Gastrocnemius medialis (tissue), 4 donors: ENCODE data around the gene NFIA. TPM values are rescaled to one million over a fixed set of nuclear protein-coding genes. Genes with fewer than 3 reads are reported as not detected.
A peak's percentile ranks its signal among the peaks of the same experiment; 100 is the strongest.

Experiments
- ATAC-seq, 2 donors: fragments of 150-250 bp; one replicate each; pipeline ENCODE4 v1.9.1; 2016
- DNase-seq, 2 donors: peaks; one replicate each; pipeline ENCODE4 v3.0.0-alpha.2; 2019
- H3K27ac ChIP-seq, 4 donors: fragments of 200-600 bp; sonication (generic); 1 replicate in 1 of 4; 2 replicates in 3 of 4; pipeline ENCODE4 v1.5.1; 2016 to 2018; ENCODE audit warnings: mild to moderate bottlenecking in 2 of 4, moderate library complexity in 1 of 4
- H3K27me3 ChIP-seq, 3 donors: fragments of 200-600 bp; sonication (generic) in 2 of 3; 1 replicate in 1 of 3; 2 replicates in 2 of 3; pipeline versions ENCODE4 v1.5.1 to v1.6.0; 2016 to 2019; ENCODE audit warnings: mild to moderate bottlenecking in 1 of 3, moderate library complexity in 1 of 3
- H3K36me3 ChIP-seq, 2 donors: fragments of 200-600 bp; sonication (generic) in 1 of 2; one replicate each; pipeline ENCODE4 v1.5.1; 2017 to 2018
- H3K4me1 ChIP-seq, 2 donors: fragments of 200-600 bp; sonication (generic) in 1 of 2; one replicate each; pipeline ENCODE4 v1.5.1; 2016 to 2017; ENCODE audit warnings: mild to moderate bottlenecking in 2 of 2
- H3K4me3 ChIP-seq, 4 donors: fragments of 200-600 bp; sonication (generic) in 3 of 4; 1 replicate in 1 of 4; 2 replicates in 3 of 4; pipeline ENCODE4 v1.5.1; 2016 to 2019; ENCODE audit warnings: mild to moderate bottlenecking in 2 of 4
- H3K9me3 ChIP-seq, 3 donors: fragments of 200-600 bp; sonication (generic) in 2 of 3; 1 replicate in 1 of 3; 2 replicates in 2 of 3; pipeline ENCODE4 v1.5.1; 2016 to 2019
- POLR2A ChIP-seq, 2 donors: fragments of 450-650 bp; IDR thresholded peaks; one replicate each; pipeline ENCODE4 v1.6.1; 2017; ENCODE audit warnings: antibody characterized with exemption in 2 of 2, mild to moderate bottlenecking in 2 of 2, moderate library complexity in 2 of 2
- in situ Hi-C, 4 donors: fragments of 200-750 bp; cut with MboI; loops; one replicate each; pipeline versions ENCODE4 v1.15.0 to v1.8.0; 2017; ENCODE audit warnings: low sequenced_read_pairs in 4 of 4
- intact Hi-C: fragments of 100-400 bp; cut with DNase I; formaldehyde crosslinking; loops from one replicate; pipeline ENCODE4 v1.15.1; 2023; ENCODE audit warnings: low total_unique reads
- total RNA-seq, 4 donors: library from RNA; depleted of rRNA; stranded (reverse); fragments of >200 nt; gene quantifications; one replicate each; pipeline versions ENCODE4 v1.1.0 to v1.2.3, GENCODE V29; 2016
- TF ChIP-seq, protein P1 (sequence below), 5 experiments: fragments of 450-650 bp in 3 of 5; fragments of 200-600 bp in 2 of 5; sonication (generic) in 2 of 5; IDR thresholded peaks in 4 of 5; conservative IDR thresholded peaks in 1 of 5; 1 replicate in 4 of 5; 2 replicates in 1 of 5; pipeline ENCODE4 v1.5.1; 2016 to 2019; ENCODE audit warnings: antibody characterized with exemption in 5 of 5, mild to moderate bottlenecking in 3 of 5, moderate library complexity in 3 of 5

Gene NFIA
- total RNA-seq, 4 donors from 2014 or later = 12.9 to 27.0 (median 26.6) TPM

DNA sequence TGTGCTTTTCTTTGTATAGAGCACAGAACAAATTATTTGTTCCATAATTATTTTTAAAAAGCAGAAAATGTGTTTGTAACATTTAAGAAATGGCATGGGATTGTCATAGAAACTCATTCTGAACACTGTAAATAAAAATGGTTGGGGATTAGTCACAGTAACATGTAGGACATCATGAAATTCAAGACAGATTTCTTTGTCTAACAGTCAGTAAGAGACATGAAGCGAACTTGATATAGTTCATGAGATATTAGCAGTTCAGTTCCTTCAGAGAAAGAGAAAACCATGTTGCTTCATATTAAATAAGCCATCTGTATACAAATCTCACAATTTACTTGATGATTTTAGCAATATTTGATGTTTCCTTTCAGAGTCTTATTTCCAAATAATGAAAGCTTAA lies 19.7 kb downstream of the NFIA start:
- H3K27me3 ChIP-seq = no peaks in the 10 kb centered on the region
- ATAC-seq (peak; percentile 92), DNase-seq (no peak)
- H3K9me3 ChIP-seq = no peaks in the 10 kb centered on the region
- in situ Hi-C loops (no loop called here), intact Hi-C loops (no loop called here)
- H3K4me1 ChIP-seq = peaks cover 60 to 73% of the 10 kb centered on the region in 2 donors
- peak overlapping the region; percentile 43 to 63 (median 50) for H3K4me3 ChIP-seq
- H3K27ac ChIP-seq = peak overlapping the region; percentile 75 to 89 (median 82)
- no peaks in the 10 kb centered on the region for H3K36me3 ChIP-seq
- TF ChIP-seq, protein P1, sequence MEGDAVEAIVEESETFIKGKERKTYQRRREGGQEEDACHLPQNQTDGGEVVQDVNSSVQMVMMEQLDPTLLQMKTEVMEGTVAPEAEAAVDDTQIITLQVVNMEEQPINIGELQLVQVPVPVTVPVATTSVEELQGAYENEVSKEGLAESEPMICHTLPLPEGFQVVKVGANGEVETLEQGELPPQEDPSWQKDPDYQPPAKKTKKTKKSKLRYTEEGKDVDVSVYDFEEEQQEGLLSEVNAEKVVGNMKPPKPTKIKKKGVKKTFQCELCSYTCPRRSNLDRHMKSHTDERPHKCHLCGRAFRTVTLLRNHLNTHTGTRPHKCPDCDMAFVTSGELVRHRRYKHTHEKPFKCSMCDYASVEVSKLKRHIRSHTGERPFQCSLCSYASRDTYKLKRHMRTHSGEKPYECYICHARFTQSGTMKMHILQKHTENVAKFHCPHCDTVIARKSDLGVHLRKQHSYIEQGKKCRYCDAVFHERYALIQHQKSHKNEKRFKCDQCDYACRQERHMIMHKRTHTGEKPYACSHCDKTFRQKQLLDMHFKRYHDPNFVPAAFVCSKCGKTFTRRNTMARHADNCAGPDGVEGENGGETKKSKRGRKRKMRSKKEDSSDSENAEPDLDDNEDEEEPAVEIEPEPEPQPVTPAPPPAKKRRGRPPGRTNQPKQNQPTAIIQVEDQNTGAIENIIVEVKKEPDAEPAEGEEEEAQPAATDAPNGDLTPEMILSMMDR (IDR thresholded peaks at IDR 0.05 in 4 of 5, conservative IDR thresholded peaks at IDR 0.05 in 1 of 5) = no peak
- TF ChIP-seq POLR2A (IDR thresholded peaks at IDR 0.05) = no peak

DNA sequence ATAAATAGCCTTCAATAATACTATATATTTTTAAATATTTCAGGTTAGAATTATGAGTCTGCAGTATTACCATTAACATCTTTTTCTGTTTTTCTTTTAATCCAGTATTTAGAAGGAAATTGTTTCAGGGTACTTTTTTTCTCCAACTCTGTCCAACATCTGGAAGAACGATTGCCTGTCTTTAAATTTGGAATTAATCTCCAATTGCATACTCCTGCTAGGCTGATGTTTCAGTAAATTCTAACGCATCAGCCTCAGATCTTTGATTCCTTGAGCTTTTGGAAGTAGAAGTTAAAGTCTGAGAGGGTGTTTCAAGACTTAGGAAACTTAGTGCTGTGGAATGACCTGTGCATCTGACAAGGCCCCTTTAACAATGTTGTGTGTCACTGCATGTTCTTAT lies 20.3 kb downstream of the NFIA start:
- Histone ChIP-seq H3K4me3 (peak overlapping the region in 3 of 4 donors; percentile 48 to 63 (median 53)), H3K4me1 (peaks cover 55 to 67% of the 10 kb centered on the region in 2 donors), H3K36me3 (peaks cover 0 to under 1% of the 10 kb centered on the region in 2 donors), H3K27ac (peak overlapping the region; percentile 75 to 89 (median 82)), H3K9me3 (no peaks in the 10 kb centered on the region), H3K27me3 (no peaks in the 10 kb centered on the region)
- TF ChIP-seq, protein P1 (IDR thresholded peaks at IDR 0.05 in 4 of 5, conservative IDR thresholded peaks at IDR 0.05 in 1 of 5) = no peak
- TF ChIP-seq POLR2A (IDR thresholded peaks at IDR 0.05) = no peak
- in situ Hi-C loops = no loop called here
- ATAC-seq = no peak
- DNase-seq = no peak
- intact Hi-C loops = no loop called here

DNA sequence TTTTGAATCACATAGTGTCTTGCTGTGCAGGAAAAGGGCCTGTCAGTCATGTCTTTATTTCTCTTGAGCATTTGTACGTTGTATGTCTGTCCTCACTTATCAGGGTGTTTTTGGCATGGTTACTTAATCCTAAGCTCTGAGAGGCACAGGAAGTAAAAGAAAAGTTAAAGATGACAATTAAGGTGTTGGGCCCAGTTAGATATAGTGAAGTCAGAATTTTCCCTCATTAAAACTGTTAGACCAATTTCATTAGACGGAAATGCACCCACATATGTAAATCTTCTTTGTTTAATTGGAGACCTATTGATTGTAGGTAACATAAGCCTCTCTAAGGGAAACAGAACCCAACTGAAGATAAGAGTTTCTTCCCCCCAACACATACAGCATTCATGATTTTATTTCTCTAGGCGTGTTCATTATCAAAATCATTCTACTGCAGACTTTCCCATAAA lies 21.9 kb downstream of the NFIA start:
- Histone ChIP-seq H3K27me3 (no peaks in the 10 kb centered on the region), H3K27ac (peak overlapping the region; percentile 75 to 89 (median 82)), H3K9me3 (no peaks in the 10 kb centered on the region), H3K4me1 (peaks cover 38 to 54% of the 10 kb centered on the region in 2 donors), H3K36me3 (peaks cover 0 to 4% of the 10 kb centered on the region in 2 donors), H3K4me3 (no peak overlapping the region)
- DNase-seq = no peak
- intact Hi-C loops = no loop called here
- in situ Hi-C loops = no loop called here
- no peak for ATAC-seq
- TF ChIP-seq POLR2A (IDR thresholded peaks at IDR 0.05) = no peak
- TF ChIP-seq, protein P1 (IDR thresholded peaks at IDR 0.05 in 4 of 5, conservative IDR thresholded peaks at IDR 0.05 in 1 of 5) = no peak

DNA sequence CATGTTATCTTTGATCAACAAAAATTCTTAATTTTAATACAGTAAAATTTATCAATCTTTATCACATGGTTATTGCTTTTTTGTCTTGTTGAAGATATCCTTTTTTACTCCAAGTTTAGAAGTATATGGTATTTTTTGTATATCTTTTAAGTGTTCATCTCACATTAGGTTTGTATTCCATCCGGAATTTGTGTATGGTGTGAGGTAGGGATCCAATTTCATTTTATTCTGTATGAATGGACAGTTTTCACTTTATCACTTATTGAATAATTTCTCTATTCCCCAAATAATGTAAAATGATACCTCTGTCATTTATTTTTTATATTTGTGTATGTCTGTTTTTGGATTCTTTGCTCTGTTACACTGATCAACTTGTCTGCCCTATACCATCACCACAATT lies 25.3 kb downstream of the NFIA start:
- in situ Hi-C loops (no loop called here), intact Hi-C loops (no loop called here)
- Histone ChIP-seq H3K9me3 (no peaks in the 10 kb centered on the region), H3K27ac (no peak overlapping the region), H3K4me1 (peaks cover 51 to 56% of the 10 kb centered on the region in 2 donors), H3K36me3 (peaks cover 0 to 4% of the 10 kb centered on the region in 2 donors), H3K27me3 (no peaks in the 10 kb centered on the region), H3K4me3 (no peak overlapping the region)
- TF ChIP-seq POLR2A (IDR thresholded peaks at IDR 0.05) = no peak
- TF ChIP-seq, protein P1 (IDR thresholded peaks at IDR 0.05 in 4 of 5, conservative IDR thresholded peaks at IDR 0.05 in 1 of 5) = no peak
- ATAC-seq (no peak), DNase-seq (no peak)

DNA sequence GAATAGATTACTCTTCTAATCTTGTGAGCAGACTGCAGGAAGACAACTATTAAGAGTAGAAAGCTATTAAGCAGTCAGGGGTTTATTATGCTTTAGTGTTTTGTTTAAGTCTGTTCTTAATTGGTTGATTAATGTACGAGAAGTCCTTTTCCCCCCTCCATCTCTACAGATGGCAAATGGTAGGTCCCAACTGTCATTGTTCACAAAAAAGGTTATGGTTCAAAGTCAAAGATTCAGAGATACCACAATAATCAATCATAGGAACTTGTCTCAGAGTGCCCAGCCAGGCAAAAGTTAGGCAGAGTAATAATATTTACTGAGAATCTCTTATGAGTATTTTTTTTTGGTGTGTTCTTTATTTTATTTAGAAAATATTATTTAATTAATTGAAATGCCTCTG lies 26.8 kb downstream of the NFIA start:
- intact Hi-C loops (no loop called here), in situ Hi-C loops (no loop called here)
- peaks cover 40% of the 10 kb centered on the region in 2 donors for H3K4me1 ChIP-seq
- no peak overlapping the region for H3K4me3 ChIP-seq
- H3K9me3 ChIP-seq = no peaks in the 10 kb centered on the region
- TF ChIP-seq, protein P1 (IDR thresholded peaks at IDR 0.05 in 4 of 5, conservative IDR thresholded peaks at IDR 0.05 in 1 of 5) = no peak
- TF ChIP-seq POLR2A (IDR thresholded peaks at IDR 0.05) = no peak
- peaks cover 0 to 4% of the 10 kb centered on the region in 2 donors for H3K36me3 ChIP-seq
- DNase-seq (no peak), ATAC-seq (no peak)
- H3K27me3 ChIP-seq = no peaks in the 10 kb centered on the region
- no peak overlapping the region for H3K27ac ChIP-seq
